Measurements from ENCODE around the gene ZMYND8. TPM values are rescaled to one million over a fixed set of nuclear protein-coding genes. Genes with fewer than 3 reads are reported as not detected.

ZMYND8 gene
- total and polyA plus RNA-seq, 2 of the 8 experiments (the other 6 are each of a cell fraction or from before 2014, with no cell fraction given) = 50.5 to 163 TPM

- no peak for TF ChIP-seq TAF1 (IDR thresholded peaks at IDR 0.05; ENCODE audit: low read depth, low read length)
- no peak for TF ChIP-seq BACH1 (IDR thresholded peaks at IDR 0.05; ENCODE audit: low read length)
- no peak for TF ChIP-seq RNF2 (IDR thresholded peaks at IDR 0.05; ENCODE audit: borderline replicate concordance, low read depth, low read length, missing control alignments, poor library complexity, severe bottlenecking)
Measured at GRCh38 chr20:47198996-47199552, 157.4 kb downstream of the ZMYND8 start (continued).

All from H1 (cell line).